Spleen (tissue), 11 donors: ENCODE data around the gene NYAP2. TPM values are rescaled to one million over a fixed set of nuclear protein-coding genes. Genes with fewer than 3 reads are reported as not detected.

Source experiments
- DNase-seq: peaks from one replicate; pipeline ENCODE4 v3.0.0-alpha.2; 2020
- H3K27ac ChIP-seq, 8 donors: fragments of 200-600 bp; sonication (generic) in 7 of 8; 1 replicate in 4 of 8; 2 replicates in 4 of 8; pipeline versions ENCODE4 v1.5.0 to v1.8.0; 2016 to 2021; ENCODE audit warnings: inconsistent platforms in 4 of 8, mild to moderate bottlenecking in 4 of 8, moderate library complexity in 1 of 8
- H3K27me3 ChIP-seq, 7 donors: fragments of 200-600 bp; sonication (generic) in 6 of 7; replicated peaks in 1 of 7; 1 replicate in 4 of 7; 2 replicates in 3 of 7; pipeline versions ENCODE4 v1.5.0 to v1.8.0; 2016 to 2021; ENCODE audit warnings: inconsistent platforms in 3 of 7, mild to moderate bottlenecking in 1 of 7
- H3K36me3 ChIP-seq, 6 donors: fragments of 200-600 bp; sonication (generic) in 5 of 6; 1 replicate in 4 of 6; 2 replicates in 2 of 6; pipeline versions ENCODE4 v1.5.0 to v1.8.0; 2016 to 2021; ENCODE audit warnings: inconsistent platforms in 2 of 6
- H3K4me1 ChIP-seq, 6 donors: fragments of 200-600 bp; sonication (generic) in 5 of 6; 1 replicate in 3 of 6; 2 replicates in 3 of 6; pipeline versions ENCODE4 v1.5.0 to v1.8.0; 2016 to 2021; ENCODE audit warnings: inconsistent platforms in 3 of 6
- H3K4me3 ChIP-seq, 8 donors: fragments of 200-600 bp; sonication (generic) in 7 of 8; 1 replicate in 4 of 8; 2 replicates in 4 of 8; pipeline versions ENCODE4 v1.5.0 to v1.8.0; 2016 to 2021; ENCODE audit warnings: inconsistent platforms in 4 of 8, mild to moderate bottlenecking in 4 of 8, moderate library complexity in 2 of 8
- H3K9me3 ChIP-seq, 8 donors: fragments of 200-600 bp; sonication (generic) in 7 of 8; 1 replicate in 4 of 8; 2 replicates in 4 of 8; pipeline versions ENCODE4 v1.5.0 to v1.8.0; 2016 to 2021; ENCODE audit warnings: inconsistent platforms in 4 of 8
- CTCF ChIP-seq, 11 experiments: fragments of 200-600 bp in 7 of 11; fragments of 450-650 bp in 4 of 11; sonication (generic) in 4 of 11; IDR thresholded peaks in 8 of 11; conservative IDR thresholded peaks in 3 of 11; 1 replicate in 7 of 11; 2 replicates in 4 of 11; pipeline versions ENCODE4 v1.4.0 to v1.8.0; 2016 to 2021; ENCODE audit warnings: antibody characterized with exemption in 11 of 11, inconsistent platforms in 4 of 11, mild to moderate bottlenecking in 1 of 11
- POLR2A ChIP-seq, 3 donors: fragments of 450-650 bp; IDR thresholded peaks; one replicate each; pipeline ENCODE4 v1.5.1; 2017; ENCODE audit warnings: antibody characterized with exemption in 3 of 3, mild to moderate bottlenecking in 1 of 3
- POLR2AphosphoS5 ChIP-seq, 3 donors: sonication (generic); formaldehyde crosslinking; IDR thresholded peaks; one replicate each; pipeline ENCODE4 v1.5.1; 2017; ENCODE audit warnings: antibody characterized with exemption in 3 of 3
- WGBS, 5 donors: extraction: QIAGEN DNeasy Blood & Tissue Kit in 3 of 5; methylation state at CpG; one replicate each; pipeline versions ENCODE4 v1.1.5 to v1.1.7; 2013 to 2018; 5-methylcytosine and 5-hydroxymethylcytosine counted together
- intact Hi-C: fragments of 100-400 bp; cut with DNase I; formaldehyde crosslinking; loops from one replicate; pipeline ENCODE4 v1.15.0; 2023; ENCODE audit warnings: low total_unique reads
- polyA plus RNA-seq, 3 donors: library from polyadenylated mRNA; stranded (reverse); fragments of 200-250 nt; gene quantifications; one replicate each; pipeline ENCODE4 v1.2.1, GENCODE V29; 2013
- total RNA-seq, 7 donors: library from RNA; depleted of rRNA in 3 of 7; stranded (reverse); fragments of >200 nt in 3 of 7; fragmentation: NEBNext Ultra II Directional in 4 of 7; extraction: Animal tissue kit (Norgen Biotek cat#: 25700) in 4 of 7; gene quantifications; one replicate each; pipeline versions ENCODE4 v1.1.0 to v1.2.1, GENCODE V29; 2016 to 2021
- donor health status: healthy with polysubstance abuse.
- donor health status: DM: no; HTN: no; CAD: no; lungs with moderate emphysema.
- donor health status: DM: no; HTN: no; CAD: no.
- donor health status: Bipolar disorder and iron deficiency.
- donor health status: healthy.
- donor health status: DM: no; HTN: no; CAD: no.
- donor health status: DM: yes; HTN: yes; CAD: no.

The NYAP2 gene
- total and polyA plus RNA-seq, 10 donors = 0.06 to 0.33 (median 0.16) TPM; not detected in 1

- no peak for DNase-seq
- Histone ChIP-seq H3K36me3 (no peaks in the 10 kb centered on the region), H3K4me3 (no peak overlapping the region), H3K27ac (no peak overlapping the region), H3K4me1 (no peaks in the 10 kb centered on the region), H3K27me3 (peaks cover 0 to 4% (median 0%) of the 10 kb centered on the region in 7 donors), H3K9me3 (no peaks in the 10 kb centered on the region)
- no peak for TF ChIP-seq CTCF (IDR thresholded peaks at IDR 0.05 in 8 of 11, conservative IDR thresholded peaks at IDR 0.05 in 3 of 11)
- TF ChIP-seq POLR2AphosphoS5 (IDR thresholded peaks at IDR 0.05) = no peak
- TF ChIP-seq POLR2A (IDR thresholded peaks at IDR 0.05) = no peak
- intact Hi-C loops = no loop called here
These were observed 32.8 kb upstream of the NYAP2 start for GRCh38 chr2:225366731-225367130.

- intact Hi-C loops = no loop called here
- H3K9me3 ChIP-seq = no peaks in the 10 kb centered on the region
- no peak for DNase-seq
- H3K4me1 ChIP-seq = no peaks in the 10 kb centered on the region
- no peaks in the 10 kb centered on the region for H3K36me3 ChIP-seq
- TF ChIP-seq CTCF (IDR thresholded peaks at IDR 0.05 in 8 of 11, conservative IDR thresholded peaks at IDR 0.05 in 3 of 11) (no peak), POLR2A (IDR thresholded peaks at IDR 0.05) (no peak), POLR2AphosphoS5 (IDR thresholded peaks at IDR 0.05) (no peak)
- WGBS, 5 donors = 35 to 57% (median 54%) methylated on average over 1 of the region's 1 CpG
- peaks cover 0 to 4% (median 0%) of the 10 kb centered on the region in 7 donors for H3K27me3 ChIP-seq
- no peak overlapping the region for H3K27ac ChIP-seq
- no peak overlapping the region for H3K4me3 ChIP-seq
These were observed 32.0 kb upstream of the NYAP2 start for GRCh38 chr2:225367482-225367881.

- Histone ChIP-seq H3K36me3 (no peaks in the 10 kb centered on the region), H3K4me3 (no peak overlapping the region), H3K4me1 (no peaks in the 10 kb centered on the region), H3K9me3 (no peaks in the 10 kb centered on the region), H3K27me3 (no peaks in the 10 kb centered on the region), H3K27ac (no peak overlapping the region)
- TF ChIP-seq CTCF (IDR thresholded peaks at IDR 0.05 in 8 of 11, conservative IDR thresholded peaks at IDR 0.05 in 3 of 11) (no peak), POLR2A (IDR thresholded peaks at IDR 0.05) (no peak), POLR2AphosphoS5 (IDR thresholded peaks at IDR 0.05) (no peak)
- WGBS, 5 donors = 60 to 76% (median 69%) methylated on average over 3 of the region's 3 CpGs
- no peak for DNase-seq
- intact Hi-C loops = no loop called here
These were observed 20.5 kb upstream of the NYAP2 start for GRCh38 chr2:225378984-225379383.

GRCh38 chr2:225379856-225380255 is 19.7 kb upstream of the NYAP2 start:
- WGBS, 5 donors = 89 to 95% (median 93%) methylated on average over 6 of the region's 6 CpGs
- Histone ChIP-seq H3K4me1 (no peaks in the 10 kb centered on the region), H3K4me3 (no peak overlapping the region), H3K27me3 (no peaks in the 10 kb centered on the region), H3K36me3 (no peaks in the 10 kb centered on the region), H3K27ac (no peak overlapping the region), H3K9me3 (no peaks in the 10 kb centered on the region)
- DNase-seq = no peak
- no peak for TF ChIP-seq POLR2A (IDR thresholded peaks at IDR 0.05)
- no peak for TF ChIP-seq POLR2AphosphoS5 (IDR thresholded peaks at IDR 0.05)
- no peak for TF ChIP-seq CTCF (IDR thresholded peaks at IDR 0.05 in 8 of 11, conservative IDR thresholded peaks at IDR 0.05 in 3 of 11)
- intact Hi-C loops = no loop called here
